Neural progenitor cell (in vitro differentiated cells): ENCODE results near the gene PRKCE.

Experiments
- CTCF ChIP-seq: fragments of 200-600 bp; sonication (generic); IDR thresholded peaks from 2 replicates; pipeline ENCODE4 v1.5.1; 2017; ENCODE audit warnings: antibody characterized with exemption, mild to moderate bottlenecking
- EZH2phosphoT487 ChIP-seq: fragments of 200-600 bp; sonication (generic); IDR thresholded peaks from 2 replicates; pipeline ENCODE4 v1.6.1; 2017; ENCODE audit warnings: antibody characterized with exemption

- TF ChIP-seq CTCF (no peak), EZH2phosphoT487 (no peak)
Measured at GRCh38 chr2:46116553-46116991, 465.1 kb downstream of the PRKCE start.
